Left lung (tissue), 10 donors: ENCODE results near the gene NFKBIZ. TPM values are rescaled to one million over a fixed set of nuclear protein-coding genes. Genes with fewer than 3 reads are reported as not detected.

ENCODE experiments used
- ATAC-seq: fragments of 200-7000 bp; cut with Tn5 transposase; one replicate; pipeline ENCODE4 v1.9.1; 2020; ENCODE audit warnings: moderate library complexity
- DNase-seq, 4 donors: peaks; one replicate each; pipeline ENCODE4 v3.0.0-alpha.2; 2013 to 2020
- H3K27ac ChIP-seq, 2 donors: fragments of 200-600 bp; sonication (generic) in 1 of 2; one replicate each; pipeline versions ENCODE4 v1.5.0 to v1.8.0; 2020 to 2021
- H3K27me3 ChIP-seq, 2 donors: fragments of 200-600 bp; sonication (generic) in 1 of 2; one replicate each; pipeline versions ENCODE4 v1.5.0 to v1.8.0; 2020 to 2021
- H3K36me3 ChIP-seq, 2 donors: fragments of 200-600 bp; sonication (generic) in 1 of 2; one replicate each; pipeline versions ENCODE4 v1.5.0 to v1.8.0; 2020 to 2021
- H3K4me1 ChIP-seq, 2 donors: fragments of 200-600 bp; one replicate each; pipeline ENCODE4 v1.8.0; 2021
- H3K4me3 ChIP-seq, 2 donors: fragments of 200-600 bp; sonication (generic) in 1 of 2; one replicate each; pipeline versions ENCODE4 v1.5.0 to v1.8.0; 2020 to 2021; ENCODE audit warnings: mild to moderate bottlenecking in 1 of 2
- H3K9me3 ChIP-seq, 2 donors: fragments of 200-600 bp; sonication (generic) in 1 of 2; one replicate each; pipeline versions ENCODE4 v1.5.0 to v1.8.0; 2020 to 2021
- intact Hi-C, 2 donors: fragments of 100-400 bp; cut with DNase I; formaldehyde crosslinking; loops; one replicate each; pipeline versions ENCODE4 v1.11.2 to v1.14.2; 2022
- polyA plus RNA-seq, 6 donors: library from polyadenylated mRNA; unstranded; fragments of 120-200 nt; gene quantifications; one replicate each; pipeline ENCODE4 v1.2.1, GENCODE V29; 2013; ENCODE audit not compliant: insufficient read length in 6 of 6
- total RNA-seq, 2 donors: library from RNA; stranded (reverse); fragmentation: NEBNext Ultra II Directional; extraction: Animal tissue kit (Norgen Biotek cat#: 25700); gene quantifications; one replicate each; pipeline ENCODE4 v1.2.1, GENCODE V29; 2021
- TF ChIP-seq, protein P1 (sequence below), 2 donors: fragments of 200-600 bp; sonication (generic) in 1 of 2; IDR thresholded peaks; one replicate each; pipeline versions ENCODE4 v1.5.0 to v1.8.0; 2021; ENCODE audit warnings: antibody characterized with exemption in 2 of 2
- donor health status: DM: no; HTN: yes; CAD: no.
- donor health status: DM: no; HTN: no; CAD: no.

Gene NFKBIZ
- total and polyA plus RNA-seq, 8 donors = 19.2 to 125 (median 42.6) TPM

GRCh38 chr3:101803939-101804338, 45.4 kb upstream of the NFKBIZ start:
- ATAC-seq (no peak), DNase-seq (no peak)
- Histone ChIP-seq H3K4me1 (peaks cover 0 to 10% of the 10 kb centered on the region in 2 donors), H3K9me3 (no peaks in the 10 kb centered on the region), H3K4me3 (no peak overlapping the region), H3K27me3 (no peaks in the 10 kb centered on the region), H3K27ac (no peak overlapping the region), H3K36me3 (peaks cover 0 to 35% of the 10 kb centered on the region in 2 donors)
- intact Hi-C loops = no loop called here
- TF ChIP-seq, protein P1, sequence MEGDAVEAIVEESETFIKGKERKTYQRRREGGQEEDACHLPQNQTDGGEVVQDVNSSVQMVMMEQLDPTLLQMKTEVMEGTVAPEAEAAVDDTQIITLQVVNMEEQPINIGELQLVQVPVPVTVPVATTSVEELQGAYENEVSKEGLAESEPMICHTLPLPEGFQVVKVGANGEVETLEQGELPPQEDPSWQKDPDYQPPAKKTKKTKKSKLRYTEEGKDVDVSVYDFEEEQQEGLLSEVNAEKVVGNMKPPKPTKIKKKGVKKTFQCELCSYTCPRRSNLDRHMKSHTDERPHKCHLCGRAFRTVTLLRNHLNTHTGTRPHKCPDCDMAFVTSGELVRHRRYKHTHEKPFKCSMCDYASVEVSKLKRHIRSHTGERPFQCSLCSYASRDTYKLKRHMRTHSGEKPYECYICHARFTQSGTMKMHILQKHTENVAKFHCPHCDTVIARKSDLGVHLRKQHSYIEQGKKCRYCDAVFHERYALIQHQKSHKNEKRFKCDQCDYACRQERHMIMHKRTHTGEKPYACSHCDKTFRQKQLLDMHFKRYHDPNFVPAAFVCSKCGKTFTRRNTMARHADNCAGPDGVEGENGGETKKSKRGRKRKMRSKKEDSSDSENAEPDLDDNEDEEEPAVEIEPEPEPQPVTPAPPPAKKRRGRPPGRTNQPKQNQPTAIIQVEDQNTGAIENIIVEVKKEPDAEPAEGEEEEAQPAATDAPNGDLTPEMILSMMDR (IDR thresholded peaks at IDR 0.05) = no peak

DNA sequence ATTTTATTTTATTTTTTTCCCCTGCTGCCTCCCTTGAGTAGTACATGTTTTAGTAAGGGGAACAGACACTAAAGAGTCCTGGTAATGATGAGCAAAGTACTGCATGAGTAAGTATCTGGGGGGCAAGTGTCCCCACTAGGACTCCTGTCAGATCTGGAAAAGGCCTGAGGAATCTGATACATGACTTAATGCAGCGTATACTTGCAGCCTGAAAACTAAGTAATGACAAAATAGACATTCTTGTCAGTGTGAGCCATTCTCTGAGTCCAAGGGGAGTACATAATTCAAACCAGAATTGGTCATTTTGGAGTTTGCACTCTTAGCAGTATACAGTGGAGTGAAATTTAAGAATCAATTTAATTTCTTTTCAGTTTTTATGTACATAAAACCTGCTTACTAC, 42.8 kb upstream of the NFKBIZ start:
- TF ChIP-seq, protein P1 (IDR thresholded peaks at IDR 0.05) = no peak
- no peak for ATAC-seq
- peaks cover 0 to 23% of the 10 kb centered on the region in 2 donors for H3K36me3 ChIP-seq
- intact Hi-C loops = no loop called here
- no peaks in the 10 kb centered on the region for H3K9me3 ChIP-seq
- no peaks in the 10 kb centered on the region for H3K27me3 ChIP-seq
- no peak for DNase-seq
- peaks cover 6 to 25% of the 10 kb centered on the region in 2 donors for H3K4me1 ChIP-seq
- H3K4me3 ChIP-seq = no peak overlapping the region
- no peak overlapping the region for H3K27ac ChIP-seq

- H3K9me3 ChIP-seq = no peaks in the 10 kb centered on the region
- H3K27ac ChIP-seq = no peak overlapping the region
- intact Hi-C loops = no loop called here
- peaks cover 6 to 25% of the 10 kb centered on the region in 2 donors for H3K4me1 ChIP-seq
- no peak for DNase-seq
- no peaks in the 10 kb centered on the region for H3K27me3 ChIP-seq
- TF ChIP-seq, protein P1 (IDR thresholded peaks at IDR 0.05) = no peak
- no peak for ATAC-seq
- H3K4me3 ChIP-seq = no peak overlapping the region
- peaks cover 0 to 16% of the 10 kb centered on the region in 2 donors for H3K36me3 ChIP-seq
These were observed 41.4 kb upstream of the NFKBIZ start for GRCh38 chr3:101807888-101808287.

GRCh38 chr3:101809178-101810021, 39.9 kb upstream of the NFKBIZ start:
- intact Hi-C loops = loop anchor here (5.0 to 10.0 kb wide), 3 partner anchors 415 to 728 kb away; no protein-coding TSS in a partner anchor
- Histone ChIP-seq H3K27ac (peak overlapping the region in 1 of 2 donors; percentile 38), H3K9me3 (no peaks in the 10 kb centered on the region), H3K27me3 (no peaks in the 10 kb centered on the region), H3K36me3 (peaks cover 0 to 8% of the 10 kb centered on the region in 2 donors), H3K4me3 (no peak overlapping the region), H3K4me1 (peaks cover 6 to 25% of the 10 kb centered on the region in 2 donors)
- TF ChIP-seq, protein P1 (IDR thresholded peaks at IDR 0.05) = peak; percentile 45 to 69
- ATAC-seq (peak; percentile 80), DNase-seq (peak in 1 of 4 donors; percentile 42)

GRCh38 chr3:101810022-101810418, 39.3 kb upstream of the NFKBIZ start:
- ATAC-seq (no peak), DNase-seq (no peak)
- Histone ChIP-seq H3K27ac (peak overlapping the region in 1 of 2 donors; percentile 38), H3K9me3 (no peaks in the 10 kb centered on the region), H3K4me3 (no peak overlapping the region), H3K4me1 (peaks cover 6 to 25% of the 10 kb centered on the region in 2 donors), H3K36me3 (peaks cover 0 to 8% of the 10 kb centered on the region in 2 donors), H3K27me3 (no peaks in the 10 kb centered on the region)
- TF ChIP-seq, protein P1 (IDR thresholded peaks at IDR 0.05) = no peak
- intact Hi-C loops = loop anchor here (5.0 to 10.0 kb wide), 3 partner anchors 415 to 727 kb away; no protein-coding TSS in a partner anchor
